Glutamatergic neuron (in vitro differentiated cells): ENCODE results near the gene CCDC85B. TPM values are rescaled to one million over a fixed set of nuclear protein-coding genes. Genes with fewer than 3 reads are reported as not detected.

Experiments used
- DNase-seq: peaks from one replicate; pipeline ENCODE4 v3.0.0; 2022
- H3K27ac Mint-ChIP-seq: one replicate; pipeline ENCODE4 v1.8.0; 2020; ENCODE audit warnings: mild to moderate bottlenecking, mixed read lengths, inconsistent platforms; ENCODE audit not compliant: unreplicated experiment
- H3K27me3 Mint-ChIP-seq: one replicate; pipeline ENCODE4 v1.8.0; 2020; ENCODE audit warnings: mild to moderate bottlenecking, moderate library complexity, mixed read lengths, inconsistent platforms; ENCODE audit not compliant: unreplicated experiment
- H3K36me3 Mint-ChIP-seq: one replicate; pipeline ENCODE4 v1.8.0; 2020; ENCODE audit warnings: mild to moderate bottlenecking, mixed read lengths, inconsistent platforms; ENCODE audit not compliant: unreplicated experiment
- H3K4me1 Mint-ChIP-seq: one replicate; pipeline ENCODE4 v1.8.0; 2020; ENCODE audit warnings: mild to moderate bottlenecking, low read depth, mixed read lengths, inconsistent platforms; ENCODE audit not compliant: unreplicated experiment
- H3K4me3 Mint-ChIP-seq: one replicate; pipeline ENCODE4 v1.8.0; 2020; ENCODE audit warnings: mild to moderate bottlenecking, mixed read lengths, inconsistent platforms; ENCODE audit not compliant: unreplicated experiment
- H3K9me3 Mint-ChIP-seq: one replicate; pipeline ENCODE4 v1.8.0; 2020; ENCODE audit warnings: mild to moderate bottlenecking, moderate library complexity, mixed read lengths, inconsistent platforms; ENCODE audit not compliant: unreplicated experiment
- total RNA-seq: library from RNA; stranded (reverse); fragmentation: NEBNext Ultra II Directional; extraction: Animal tissue kit (Norgen Biotek cat#: 25700); gene quantifications from one replicate; pipeline ENCODE4 v1.2.1, GENCODE V29; 2021; ENCODE audit not compliant: unreplicated experiment
- TF ChIP-seq, protein P1 (sequence below): fragments of 200-600 bp; sonication (generic); IDR thresholded peaks from one replicate; pipeline ENCODE4 v1.5.0; 2021; ENCODE audit not compliant: partially characterized antibody, unreplicated experiment

CCDC85B gene
- total RNA-seq, 1 donor from 2014 or later: 23.6 TPM

- H3K9me3 Mint-ChIP-seq: no peaks in the 10 kb centered on the region
- TF ChIP-seq, protein P1, sequence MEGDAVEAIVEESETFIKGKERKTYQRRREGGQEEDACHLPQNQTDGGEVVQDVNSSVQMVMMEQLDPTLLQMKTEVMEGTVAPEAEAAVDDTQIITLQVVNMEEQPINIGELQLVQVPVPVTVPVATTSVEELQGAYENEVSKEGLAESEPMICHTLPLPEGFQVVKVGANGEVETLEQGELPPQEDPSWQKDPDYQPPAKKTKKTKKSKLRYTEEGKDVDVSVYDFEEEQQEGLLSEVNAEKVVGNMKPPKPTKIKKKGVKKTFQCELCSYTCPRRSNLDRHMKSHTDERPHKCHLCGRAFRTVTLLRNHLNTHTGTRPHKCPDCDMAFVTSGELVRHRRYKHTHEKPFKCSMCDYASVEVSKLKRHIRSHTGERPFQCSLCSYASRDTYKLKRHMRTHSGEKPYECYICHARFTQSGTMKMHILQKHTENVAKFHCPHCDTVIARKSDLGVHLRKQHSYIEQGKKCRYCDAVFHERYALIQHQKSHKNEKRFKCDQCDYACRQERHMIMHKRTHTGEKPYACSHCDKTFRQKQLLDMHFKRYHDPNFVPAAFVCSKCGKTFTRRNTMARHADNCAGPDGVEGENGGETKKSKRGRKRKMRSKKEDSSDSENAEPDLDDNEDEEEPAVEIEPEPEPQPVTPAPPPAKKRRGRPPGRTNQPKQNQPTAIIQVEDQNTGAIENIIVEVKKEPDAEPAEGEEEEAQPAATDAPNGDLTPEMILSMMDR: no peak
- no peaks in the 10 kb centered on the region for H3K4me1 Mint-ChIP-seq
- H3K27me3 Mint-ChIP-seq: no peaks in the 10 kb centered on the region
- H3K4me3 Mint-ChIP-seq: no peak overlapping the region
- DNase-seq: no peak
- no peak overlapping the region for H3K27ac Mint-ChIP-seq
- no peaks in the 10 kb centered on the region for H3K36me3 Mint-ChIP-seq
These were observed 38.2 kb downstream of the CCDC85B start for GRCh38 chr11:65928667-65929066.

- Mint-ChIP-seq H3K36me3 (no peaks in the 10 kb centered on the region), H3K4me3 (no peak overlapping the region), H3K9me3 (no peaks in the 10 kb centered on the region), H3K27ac (no peak overlapping the region), H3K27me3 (no peaks in the 10 kb centered on the region), H3K4me1 (peaks cover 2% of the 10 kb centered on the region)
- TF ChIP-seq, protein P1: no peak
- no peak for DNase-seq
These were observed 41.5 kb downstream of the CCDC85B start for GRCh38 chr11:65931773-65932557.

DNA sequence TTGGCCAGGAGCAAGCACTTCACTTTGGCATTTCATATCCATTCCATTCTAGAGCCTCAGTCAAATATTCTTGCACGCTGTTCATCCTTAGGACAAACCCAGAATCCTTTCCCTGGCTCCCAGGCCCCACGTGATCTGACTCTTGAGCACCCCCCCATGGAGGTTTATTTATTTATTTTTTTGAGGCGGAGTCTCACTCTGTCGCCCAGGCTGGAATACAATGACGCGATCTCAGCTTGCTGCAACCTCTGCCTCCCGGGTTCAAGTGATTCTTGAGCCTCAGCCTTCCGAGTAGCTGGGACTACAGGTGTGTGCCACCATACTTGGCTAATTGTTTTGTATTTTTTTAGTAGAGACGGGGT lies 42.1 kb downstream of the CCDC85B start:
- Mint-ChIP-seq H3K27me3 (no peaks in the 10 kb centered on the region), H3K27ac (no peak overlapping the region), H3K4me1 (peaks cover 2% of the 10 kb centered on the region), H3K9me3 (no peaks in the 10 kb centered on the region), H3K4me3 (no peak overlapping the region), H3K36me3 (no peaks in the 10 kb centered on the region)
- DNase-seq: no peak
- TF ChIP-seq, protein P1: peak; percentile 38

GRCh38 chr11:65934014-65934413 lies 43.5 kb downstream of the CCDC85B start:
- Mint-ChIP-seq H3K27ac (no peak overlapping the region), H3K4me1 (peaks cover 2% of the 10 kb centered on the region), H3K27me3 (no peaks in the 10 kb centered on the region), H3K9me3 (no peaks in the 10 kb centered on the region), H3K36me3 (no peaks in the 10 kb centered on the region), H3K4me3 (no peak overlapping the region)
- no peak for DNase-seq
- TF ChIP-seq, protein P1: no peak

- no peak for DNase-seq
- TF ChIP-seq, protein P1: no peak
- Mint-ChIP-seq H3K27ac (no peak overlapping the region), H3K4me3 (no peak overlapping the region), H3K36me3 (no peaks in the 10 kb centered on the region), H3K4me1 (peaks cover 2% of the 10 kb centered on the region), H3K9me3 (peaks cover 5% of the 10 kb centered on the region), H3K27me3 (peaks cover 3% of the 10 kb centered on the region)
These were observed 47.3 kb downstream of the CCDC85B start for GRCh38 chr11:65937766-65938165.
